22Rv1 (cell line): Measurements from ENCODE around the gene TALDO1.

Experiments
- H3K27ac ChIP-seq: fragments of 450-650 bp; 2 replicates; pipeline ENCODE4 v1.5.1; 2017
- ZFX ChIP-seq: fragments of 450-650 bp; IDR thresholded peaks from 2 replicates; pipeline ENCODE4 v1.6.1; 2017; ENCODE audit warnings: antibody characterized with exemption, borderline replicate concordance
- TF ChIP-seq, protein P1 (sequence below): fragments of 450-650 bp; IDR thresholded peaks from 2 replicates; pipeline ENCODE4 v1.5.1; 2017; ENCODE audit warnings: mild to moderate bottlenecking

TALDO1 gene

DNA sequence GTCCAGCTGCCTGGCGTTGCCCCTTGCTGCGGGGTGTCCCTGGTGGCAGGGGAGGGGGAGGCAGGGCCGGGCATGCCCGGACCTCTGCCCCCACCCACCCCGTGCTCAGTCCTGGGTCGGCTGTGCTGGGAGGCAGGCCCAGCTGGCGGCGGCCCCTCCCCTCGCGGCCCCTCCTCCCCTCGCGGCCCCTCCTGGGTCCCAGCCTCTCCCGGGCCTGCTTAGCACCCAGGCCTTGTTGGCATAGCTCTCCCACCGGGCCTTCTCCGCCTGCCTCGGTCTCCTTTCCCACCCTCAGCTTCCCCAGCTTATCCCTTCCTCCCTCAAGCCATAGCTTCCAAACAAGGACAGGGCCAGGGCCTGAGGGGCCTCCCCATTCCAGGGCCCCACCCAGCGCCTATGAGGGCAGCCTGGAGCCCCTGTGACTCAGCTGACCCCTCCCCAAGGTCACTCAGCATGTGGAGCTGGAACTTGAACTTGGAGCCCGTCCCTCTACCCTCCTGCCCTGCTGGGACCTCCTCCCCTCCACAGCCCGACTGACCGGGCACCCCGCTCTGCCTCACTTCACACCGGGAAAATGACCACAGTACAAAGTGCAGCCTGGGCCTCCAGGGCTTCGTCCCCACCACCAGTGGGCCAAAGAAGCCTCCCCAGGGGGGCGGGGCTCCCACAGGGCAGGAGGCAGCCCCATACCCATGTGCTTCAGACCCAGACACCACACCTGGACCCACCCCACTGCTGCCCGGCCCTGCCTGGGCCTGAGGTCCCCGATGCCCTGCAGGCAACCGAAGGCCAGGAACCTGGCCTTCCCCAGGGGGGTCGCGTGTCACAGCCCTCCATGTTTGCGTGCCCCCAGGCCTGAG lies 40.1 kb upstream of the TALDO1 start:
- peak overlapping the region; percentile 92 for H3K27ac ChIP-seq
- no peak for TF ChIP-seq ZFX
- TF ChIP-seq, protein P1, sequence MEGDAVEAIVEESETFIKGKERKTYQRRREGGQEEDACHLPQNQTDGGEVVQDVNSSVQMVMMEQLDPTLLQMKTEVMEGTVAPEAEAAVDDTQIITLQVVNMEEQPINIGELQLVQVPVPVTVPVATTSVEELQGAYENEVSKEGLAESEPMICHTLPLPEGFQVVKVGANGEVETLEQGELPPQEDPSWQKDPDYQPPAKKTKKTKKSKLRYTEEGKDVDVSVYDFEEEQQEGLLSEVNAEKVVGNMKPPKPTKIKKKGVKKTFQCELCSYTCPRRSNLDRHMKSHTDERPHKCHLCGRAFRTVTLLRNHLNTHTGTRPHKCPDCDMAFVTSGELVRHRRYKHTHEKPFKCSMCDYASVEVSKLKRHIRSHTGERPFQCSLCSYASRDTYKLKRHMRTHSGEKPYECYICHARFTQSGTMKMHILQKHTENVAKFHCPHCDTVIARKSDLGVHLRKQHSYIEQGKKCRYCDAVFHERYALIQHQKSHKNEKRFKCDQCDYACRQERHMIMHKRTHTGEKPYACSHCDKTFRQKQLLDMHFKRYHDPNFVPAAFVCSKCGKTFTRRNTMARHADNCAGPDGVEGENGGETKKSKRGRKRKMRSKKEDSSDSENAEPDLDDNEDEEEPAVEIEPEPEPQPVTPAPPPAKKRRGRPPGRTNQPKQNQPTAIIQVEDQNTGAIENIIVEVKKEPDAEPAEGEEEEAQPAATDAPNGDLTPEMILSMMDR, result no peak

DNA sequence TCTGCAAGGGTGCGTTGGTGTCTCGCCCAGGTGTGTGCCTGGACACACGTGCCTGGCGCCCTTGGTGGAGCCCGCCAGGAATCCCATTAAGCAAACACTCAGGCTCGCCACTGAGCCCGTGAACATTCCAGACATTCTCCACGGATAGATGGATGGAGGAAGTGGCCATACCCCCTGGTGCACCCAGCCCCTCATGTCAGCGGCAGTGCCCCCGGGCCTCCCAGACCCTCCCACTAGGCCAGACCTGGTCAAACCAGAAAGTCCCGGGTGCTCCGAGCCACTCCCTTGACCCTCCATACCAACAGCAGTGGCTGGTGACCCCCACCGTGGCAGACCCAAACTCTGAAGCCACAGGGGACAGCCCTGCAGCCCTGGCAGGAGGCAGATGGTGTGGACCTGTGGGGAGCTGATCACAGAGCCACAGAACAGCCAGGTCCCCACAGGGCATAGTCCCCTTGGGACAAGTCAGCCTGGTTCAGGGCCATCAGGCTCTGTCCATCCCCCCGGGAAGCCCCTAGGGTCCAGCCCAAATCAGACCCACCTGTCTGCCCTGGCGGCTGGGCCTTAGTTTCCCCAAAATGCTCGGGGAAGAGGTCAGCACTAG lies 39.3 kb upstream of the TALDO1 start:
- TF ChIP-seq, protein P1, result no peak
- no peak for TF ChIP-seq ZFX
- peak overlapping the region; percentile 92 for H3K27ac ChIP-seq

DNA sequence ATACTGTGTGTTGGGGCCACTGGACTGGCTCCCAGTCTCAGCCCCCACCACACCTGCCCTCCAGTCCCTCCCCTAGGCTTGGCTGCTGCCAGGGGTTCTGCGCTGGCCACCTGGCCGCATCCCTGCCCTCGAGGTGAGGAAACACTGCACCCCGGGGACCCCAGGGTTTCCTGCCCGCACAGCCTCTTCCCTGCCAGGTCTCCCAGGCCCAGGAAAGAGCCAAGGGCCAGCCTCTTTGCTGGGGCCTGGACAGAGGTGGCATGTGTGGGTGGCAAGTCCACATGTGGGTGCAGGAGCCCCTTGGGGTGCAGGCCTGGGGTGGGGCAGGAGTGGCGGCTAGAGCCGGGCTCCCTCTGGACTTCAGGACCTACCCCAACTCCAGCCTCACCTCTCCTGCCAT lies 38.8 kb upstream of the TALDO1 start:
- TF ChIP-seq ZFX, result no peak
- TF ChIP-seq, protein P1, result no peak
- peak overlapping the region; percentile 92 for H3K27ac ChIP-seq

DNA sequence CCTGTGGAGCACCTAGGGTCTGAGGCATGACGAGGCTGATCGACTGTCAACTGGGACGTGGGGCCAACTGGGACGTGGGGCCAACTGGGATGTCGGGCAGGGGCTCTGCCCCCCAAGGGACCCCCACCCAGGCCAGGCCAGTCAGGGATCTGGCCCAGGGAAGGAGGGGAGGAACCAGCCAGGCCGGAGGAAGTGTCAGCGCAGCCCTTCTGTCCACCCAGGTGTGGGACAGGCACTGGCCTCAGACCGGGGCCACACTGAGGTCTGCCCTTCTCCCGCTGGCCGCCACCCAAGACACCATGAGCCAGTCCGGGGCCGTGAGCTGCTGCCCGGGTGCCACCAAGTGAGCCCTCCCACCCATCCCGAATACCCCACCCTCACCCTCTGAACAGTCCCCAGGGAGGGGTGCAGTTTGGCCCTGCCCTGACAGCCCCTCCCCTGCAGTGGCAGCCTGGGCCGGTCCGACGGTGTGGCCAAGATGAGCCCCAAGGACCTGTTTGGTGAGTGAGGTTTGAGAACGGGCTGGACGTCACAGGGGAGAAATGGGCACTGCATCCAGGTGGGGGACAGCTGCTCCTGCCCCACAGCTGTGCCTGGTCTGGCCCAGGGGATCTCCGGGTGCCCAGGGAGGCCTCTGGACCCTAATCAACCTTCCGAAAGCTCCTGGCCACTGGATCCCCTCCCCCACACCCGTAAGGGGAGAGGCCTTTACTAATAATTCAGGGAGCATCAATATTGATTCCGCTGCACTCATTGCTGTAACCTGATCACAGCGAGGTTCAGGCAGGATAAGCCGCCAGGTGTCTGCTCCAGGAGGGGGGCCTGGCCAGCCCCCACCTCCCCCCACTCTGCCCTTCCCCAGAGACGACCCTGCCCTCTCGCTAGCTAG lies 37.9 kb upstream of the TALDO1 start:
- TF ChIP-seq ZFX, result no peak
- TF ChIP-seq, protein P1, result no peak
- peak overlapping the region; percentile 69 for H3K27ac ChIP-seq

DNA sequence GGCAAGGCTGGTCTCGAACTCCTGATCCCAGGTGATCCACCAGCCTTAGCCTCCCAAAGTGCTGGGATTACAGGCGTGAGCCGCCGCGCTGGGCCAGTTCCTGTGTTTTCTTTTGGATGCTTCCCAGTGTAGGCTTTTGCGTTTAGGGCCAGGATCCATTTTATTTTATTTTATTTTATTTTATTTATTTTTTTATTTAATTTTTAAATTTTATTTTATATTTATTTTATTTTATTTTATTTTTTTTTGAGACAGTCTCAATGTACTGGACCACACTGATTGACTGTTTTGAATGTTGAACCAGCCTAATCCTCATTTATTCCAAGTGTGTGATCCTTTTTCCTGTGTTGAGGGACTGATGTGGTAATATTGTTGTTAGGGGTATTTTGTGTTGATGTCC lies 32.8 kb upstream of the TALDO1 start:
- TF ChIP-seq, protein P1, result no peak
- no peak for TF ChIP-seq ZFX
- no peak overlapping the region for H3K27ac ChIP-seq

DNA sequence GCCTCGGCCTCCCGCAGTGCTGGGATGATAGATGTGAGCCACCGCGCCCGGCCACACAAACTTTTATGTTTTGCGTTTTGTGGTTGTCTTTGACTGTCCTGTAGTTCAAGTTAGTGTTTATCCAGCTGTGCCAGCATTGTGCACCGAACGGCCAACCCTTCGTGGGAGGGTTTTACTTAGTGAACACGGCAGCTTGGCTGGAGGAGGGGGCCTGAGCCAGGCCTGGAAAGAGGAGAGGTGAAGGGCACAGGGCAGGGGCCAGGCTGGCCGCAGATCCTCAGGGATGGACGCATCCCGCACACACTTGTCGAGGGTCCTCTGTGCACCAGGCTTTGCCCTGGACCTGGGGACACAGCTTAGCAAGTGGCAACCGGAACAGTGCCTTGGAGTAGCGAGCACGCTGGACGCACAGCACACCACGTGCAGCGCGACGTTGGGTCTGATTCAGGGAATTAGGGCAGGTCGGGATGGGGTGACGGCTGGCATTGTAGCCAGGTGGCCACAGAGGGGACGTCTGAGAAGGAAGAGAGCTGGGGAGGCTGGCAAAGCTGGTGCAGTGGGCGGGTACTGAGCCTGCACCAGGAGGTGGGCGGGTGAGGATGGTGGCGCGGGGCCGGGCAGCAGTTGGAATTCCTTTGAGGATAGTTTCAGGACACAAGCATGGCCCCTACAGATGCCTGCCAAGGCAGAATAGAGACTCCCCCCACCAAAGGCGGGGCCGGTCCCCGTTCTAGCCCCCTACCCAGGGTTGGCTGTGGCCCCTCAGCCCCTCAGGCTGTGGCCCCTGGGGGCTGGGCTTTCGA lies 27.8 kb upstream of the TALDO1 start:
- peak overlapping the region; percentile 74 for H3K27ac ChIP-seq
- no peak for TF ChIP-seq ZFX
- TF ChIP-seq, protein P1, result no peak
